ENCODE measurements around the gene SYDE2.

SYDE2 gene

GRCh38 chr1:85109475-85109874 lies 91.3 kb downstream of the SYDE2 start:
- H3K4me3 ChIP-seq (ENCODE audit: low read length), result no peak overlapping the region
- no peak for TF ChIP-seq EZH2phosphoT487 (IDR thresholded peaks at IDR 0.05; ENCODE audit: borderline replicate concordance, low read length)
- peak; percentile 30 for TF ChIP-seq CTCF (IDR thresholded peaks at IDR 0.05; ENCODE audit: low read depth, low read length, poor library complexity, severe bottlenecking)
- no peaks in the 10 kb centered on the region for H4K20me1 ChIP-seq (ENCODE audit: control insufficient read depth, insufficient read depth, low read depth, low read length)
- H3K36me3 ChIP-seq (ENCODE audit: control insufficient read depth, low read length), result no peaks in the 10 kb centered on the region
- no peaks in the 10 kb centered on the region for H3K4me1 ChIP-seq (ENCODE audit: control insufficient read depth, low read length)
- no peaks in the 10 kb centered on the region for H3K9me2 ChIP-seq (replicated peaks; ENCODE audit: control insufficient read depth, low read length)
- H3K9me3 ChIP-seq (ENCODE audit: control insufficient read depth, insufficient read depth, low read length), result no peaks in the 10 kb centered on the region
- peaks cover 4% of the 10 kb centered on the region for H3K27me3 ChIP-seq (ENCODE audit: control insufficient read depth, low read length)
- H3K27ac ChIP-seq (ENCODE audit: low read depth, low read length), result no peak overlapping the region
- H3F3A ChIP-seq (ENCODE audit: control insufficient read depth, insufficient read depth), result no peaks in the 10 kb centered on the region
- H3K79me2 ChIP-seq (ENCODE audit: control insufficient read depth, low read length), result no peaks in the 10 kb centered on the region
- H3K4me2 ChIP-seq (ENCODE audit: low read length), result no peak overlapping the region

Data from DOHH2 (cell line).